NCI-H1436 (cell line): Measurements from ENCODE around the gene COQ3.
"Not testable (repeated sequence)": the region's sequence is repeated elsewhere in the genome, so short reads cannot be mapped to it uniquely, and the experiment has no call there.

Experiments
- DNase-seq: peaks from one replicate; lab custom pipeline; 2025; lab: John Stamatoyannopoulos, UW

The COQ3 gene

DNA sequence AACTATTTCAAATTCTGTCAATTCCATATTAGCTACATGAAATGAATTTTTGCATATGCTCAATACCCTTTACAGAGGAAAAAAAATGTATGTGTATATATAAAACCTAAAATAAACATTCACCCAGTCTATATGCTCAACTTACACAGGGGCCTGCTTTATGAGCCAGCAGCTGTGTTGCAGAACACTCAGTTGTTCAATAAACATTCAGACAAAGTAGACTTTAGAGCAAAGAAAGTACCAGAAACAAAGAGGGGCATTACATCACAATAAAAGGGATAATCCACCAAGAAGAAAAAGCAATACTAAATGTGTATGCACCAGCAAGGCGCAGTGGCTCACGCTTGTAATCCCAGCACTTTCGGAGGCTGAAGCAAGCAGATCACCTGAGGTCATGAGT lies 9.5 kb downstream of the COQ3 start:
- DNase-seq: no peak

DNA sequence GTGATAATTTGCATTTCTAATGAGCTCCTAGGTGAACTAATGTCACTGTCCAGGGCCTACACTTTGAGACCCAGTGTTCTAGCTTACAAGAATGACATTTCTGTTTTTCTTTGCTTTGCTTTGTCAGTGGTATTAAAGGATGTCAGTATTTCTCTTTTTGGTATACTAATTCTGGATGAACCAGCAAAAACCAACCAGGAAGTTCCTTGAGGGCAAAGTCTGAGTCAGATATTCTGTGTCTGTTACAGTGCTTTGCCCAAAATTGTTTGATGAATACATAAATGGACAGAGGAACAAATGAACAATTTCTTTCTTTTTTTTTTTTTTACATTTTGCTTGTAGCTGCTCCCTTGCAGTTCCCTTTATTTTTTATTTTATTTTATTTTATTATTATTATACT lies 15.4 kb downstream of the COQ3 start:
- DNase-seq: no peak

DNA sequence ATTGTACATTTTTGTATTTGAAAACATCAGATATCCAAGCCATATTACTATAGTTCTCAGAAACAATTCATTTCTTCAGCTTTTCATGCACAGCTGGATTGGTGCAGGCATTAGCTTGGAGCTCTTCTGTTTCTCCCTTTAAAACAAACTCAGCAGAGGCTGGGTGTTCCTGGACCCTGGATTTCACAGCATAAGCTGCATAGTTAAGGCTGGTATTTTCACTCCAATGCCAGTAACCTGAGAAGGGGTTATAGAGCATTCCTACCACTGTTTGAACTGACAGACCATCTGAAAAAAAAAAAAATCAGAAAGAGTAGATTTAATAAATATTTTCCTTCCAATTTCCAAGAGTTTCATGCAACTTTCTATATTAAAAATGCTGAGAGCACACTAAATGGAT lies 24.5 kb downstream of the COQ3 start:
- DNase-seq: no peak

DNA sequence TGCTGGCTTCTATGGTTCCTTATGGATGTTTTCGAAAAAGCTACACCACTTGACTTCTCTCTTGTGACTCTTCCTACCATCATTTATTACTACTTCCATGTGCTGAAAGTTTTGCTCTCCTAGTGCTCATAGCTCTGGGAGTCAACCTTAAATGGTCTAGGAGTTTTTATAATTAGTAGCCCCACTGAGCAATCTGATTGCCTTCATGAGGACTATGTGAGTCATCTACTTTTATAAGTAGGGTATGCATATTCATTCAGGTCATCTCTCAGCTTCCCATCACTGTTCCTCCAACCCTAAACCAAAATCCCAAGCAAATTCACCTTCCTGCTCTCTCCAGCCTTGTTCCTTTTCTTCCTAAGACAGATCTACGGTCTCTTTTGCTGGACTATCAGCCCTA lies 27.1 kb downstream of the COQ3 start:
- DNase-seq: no peak

DNA sequence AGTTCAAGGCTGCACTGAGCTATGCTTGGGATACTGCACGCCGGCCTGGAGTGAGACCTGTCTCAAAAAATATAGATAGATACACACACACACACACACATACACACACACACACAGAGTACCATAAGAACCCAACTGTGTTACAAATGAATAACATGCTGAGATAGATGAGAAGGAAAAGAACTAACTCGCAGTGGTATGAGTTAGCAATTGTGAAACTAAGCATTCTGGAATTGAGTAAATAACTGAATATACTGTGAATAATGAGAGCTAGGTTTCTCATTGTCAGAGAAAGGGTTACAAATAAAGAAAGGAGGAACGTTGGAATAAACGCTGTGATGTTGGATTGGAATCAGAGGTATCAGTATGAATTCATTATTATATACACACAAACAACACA lies 30.0 kb downstream of the COQ3 start:
- DNase-seq: no peak

DNA sequence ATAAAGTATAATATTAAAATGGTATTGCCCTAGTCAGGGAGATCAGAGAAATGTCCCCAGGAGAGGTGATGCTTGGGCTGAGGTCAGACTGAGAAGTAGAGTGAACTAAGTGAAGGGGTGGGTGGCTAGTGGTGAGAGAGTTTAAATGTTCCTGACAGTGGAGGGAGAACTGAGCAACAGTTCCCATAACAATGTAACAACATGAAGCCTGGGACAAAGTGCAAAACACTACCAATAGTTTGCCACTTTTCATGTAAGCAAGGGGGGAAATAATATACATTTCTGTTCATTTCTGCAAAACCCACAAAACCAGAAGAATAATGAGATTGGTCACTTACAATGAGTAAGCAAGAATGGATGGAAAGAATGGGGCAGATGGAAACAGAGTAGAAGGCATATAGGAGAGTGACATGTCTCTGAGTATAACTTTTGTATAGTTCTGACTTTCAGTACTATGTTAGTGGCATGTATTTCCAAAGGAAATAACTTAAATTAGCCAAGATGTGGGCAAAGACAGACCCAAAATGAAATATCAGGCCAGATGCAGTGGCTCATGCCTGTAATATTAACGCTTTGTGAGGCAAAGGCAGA lies 31.2 kb downstream of the COQ3 start:
- no peak for DNase-seq

DNA sequence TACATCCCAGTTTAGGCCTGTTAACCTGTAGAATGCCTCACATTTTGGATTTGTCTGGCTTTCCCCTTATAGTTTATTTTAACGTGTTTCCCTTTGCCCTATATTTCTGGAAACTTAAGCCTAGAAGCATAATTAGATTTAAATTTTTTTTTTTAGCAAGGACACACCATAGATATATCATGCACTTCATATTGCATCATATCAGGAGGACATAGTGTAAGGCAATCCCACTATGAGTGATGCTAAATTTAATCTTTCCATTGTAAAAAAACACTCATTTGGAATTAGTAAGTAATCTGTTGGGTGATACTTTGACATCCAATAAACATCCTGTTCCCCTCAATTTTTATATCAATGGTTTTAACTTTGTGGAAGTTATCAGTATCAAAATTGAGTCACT lies 34.2 kb downstream of the COQ3 start:
- no peak for DNase-seq

DNA sequence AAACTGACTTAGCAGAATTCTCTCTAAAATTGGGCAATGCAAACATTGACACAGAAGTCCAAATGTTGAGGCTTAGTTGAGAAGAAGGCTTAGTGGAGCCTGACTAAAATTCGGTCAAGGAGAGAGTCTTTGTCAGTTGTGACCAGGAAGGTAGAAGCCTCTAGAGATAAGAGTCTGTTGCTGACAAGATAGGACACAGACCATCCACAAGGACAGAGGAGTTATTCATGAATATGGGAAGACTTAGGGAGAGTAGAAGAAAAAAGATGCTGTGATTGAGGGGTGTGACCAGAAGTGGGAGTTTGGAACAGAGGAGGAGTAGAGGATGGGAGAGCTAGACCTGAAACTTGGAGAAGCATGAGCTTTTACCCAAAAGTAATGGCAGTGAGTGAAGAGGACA lies 37.4 kb downstream of the COQ3 start:
- no peak for DNase-seq

DNA sequence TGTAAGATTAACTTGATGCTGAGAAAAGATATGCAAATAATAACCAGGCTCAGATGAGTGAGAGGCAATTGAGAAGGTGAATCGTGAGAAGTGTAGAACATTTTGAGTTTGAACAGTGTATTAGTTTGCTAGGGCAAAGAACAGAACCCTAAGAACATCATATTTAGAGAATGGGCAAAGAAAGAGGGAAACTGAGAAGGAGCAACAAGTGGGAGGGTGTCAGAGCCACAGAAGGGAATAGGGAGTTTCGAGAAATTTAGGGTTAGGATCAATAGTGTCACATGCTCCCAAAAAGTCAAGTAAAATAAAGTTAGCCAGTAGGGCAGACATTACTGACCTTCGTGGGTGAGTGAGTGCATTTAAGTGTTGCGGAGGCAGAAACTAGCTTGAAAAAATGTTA lies 39.0 kb downstream of the COQ3 start:
- no peak for DNase-seq

DNA sequence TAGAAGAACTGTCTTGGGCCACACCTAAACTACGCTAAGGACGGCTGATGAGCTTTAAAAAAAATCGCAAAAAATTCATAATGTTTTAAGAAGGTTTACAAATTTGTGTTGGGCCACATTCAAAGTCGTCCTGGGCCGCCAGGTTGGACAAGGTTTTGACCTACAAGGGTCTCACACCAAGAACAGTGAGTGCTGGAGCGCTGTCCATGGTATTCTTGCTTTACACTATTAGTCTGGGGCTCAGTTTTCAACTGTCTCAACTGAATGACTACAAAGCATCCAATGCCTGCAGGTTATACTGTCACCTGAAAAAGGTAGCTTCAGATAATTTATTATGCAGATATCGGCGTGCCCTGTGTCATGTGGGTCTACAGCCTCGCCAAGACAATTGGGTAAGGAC lies 40.9 kb downstream of the COQ3 start:
- no peak for DNase-seq

DNA sequence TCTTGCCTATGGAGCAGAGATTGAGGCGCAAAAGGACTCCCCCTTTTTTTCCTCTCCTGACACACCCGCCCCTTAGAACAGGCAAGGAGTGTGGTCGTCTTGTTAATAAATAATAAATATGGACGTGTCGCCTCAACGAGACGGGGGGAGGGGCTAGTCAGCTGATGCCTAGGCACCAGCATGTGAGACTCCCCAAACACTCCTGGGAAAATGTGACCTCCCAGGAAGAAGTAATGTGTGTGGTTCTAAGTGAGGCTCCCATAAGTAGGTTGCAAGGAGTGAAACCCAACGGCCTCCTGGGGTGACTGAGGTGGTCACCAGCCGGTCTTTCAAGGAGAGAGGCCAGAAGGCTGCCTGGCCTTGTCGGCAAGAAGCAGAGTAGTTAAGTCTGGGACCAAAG lies 43.4 kb downstream of the COQ3 start:
- DNase-seq: no peak

DNA sequence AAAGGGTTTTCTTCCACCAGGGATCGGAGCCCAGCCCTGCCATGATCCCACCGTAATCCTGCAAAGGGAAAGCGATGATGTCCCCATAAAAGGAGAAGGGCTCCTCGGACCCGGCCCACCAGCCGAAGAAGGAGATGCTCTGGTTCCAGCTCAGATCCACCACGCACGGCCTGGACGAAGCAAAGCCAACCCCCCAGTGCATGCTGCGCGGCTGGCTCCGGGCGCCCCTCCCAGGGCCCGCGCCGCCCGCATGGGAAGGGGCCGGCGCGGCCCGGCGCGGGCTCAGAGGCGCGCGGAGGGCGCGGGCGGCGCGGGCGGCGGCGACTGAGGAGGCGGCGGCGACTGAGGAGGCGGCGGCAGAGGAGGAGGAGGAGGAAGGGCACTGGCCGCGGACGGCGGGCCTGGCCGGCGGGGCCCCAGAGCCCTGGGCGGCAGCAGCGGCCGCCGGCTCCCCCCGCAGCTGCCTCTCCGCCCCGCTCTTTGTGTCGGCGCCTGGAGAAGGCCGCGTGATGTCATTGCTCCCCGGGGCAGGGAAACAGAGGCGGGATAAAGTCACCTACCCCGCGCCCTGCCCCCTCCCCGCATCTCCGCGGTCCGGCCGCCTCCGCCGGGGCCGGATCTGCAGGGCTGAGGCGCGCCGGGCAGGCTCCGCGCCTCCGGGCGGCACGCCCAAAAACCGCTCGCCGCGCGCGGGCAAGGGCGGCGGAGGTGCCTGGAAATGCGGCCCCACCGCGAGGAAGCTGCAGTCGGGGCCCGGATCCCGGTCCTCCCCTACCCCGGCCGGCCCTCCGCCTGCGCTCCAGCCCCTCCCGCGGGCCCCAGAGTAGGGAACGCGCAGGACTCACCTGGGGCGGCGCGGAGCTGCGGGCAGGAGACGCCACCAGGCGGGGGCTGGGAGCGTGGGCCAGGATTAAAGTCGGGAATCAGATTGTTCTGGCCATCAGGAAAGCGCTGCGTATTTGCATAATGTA lies 44.5 kb downstream of the COQ3 start, which contains the start of gene FAXC:
TSS of gene FAXC (minus strand) at position 504 of the 971 bp plus-strand sequence. CDS start at position 202, 302 bp downstream.
- peak; percentile 66 for DNase-seq

DNA sequence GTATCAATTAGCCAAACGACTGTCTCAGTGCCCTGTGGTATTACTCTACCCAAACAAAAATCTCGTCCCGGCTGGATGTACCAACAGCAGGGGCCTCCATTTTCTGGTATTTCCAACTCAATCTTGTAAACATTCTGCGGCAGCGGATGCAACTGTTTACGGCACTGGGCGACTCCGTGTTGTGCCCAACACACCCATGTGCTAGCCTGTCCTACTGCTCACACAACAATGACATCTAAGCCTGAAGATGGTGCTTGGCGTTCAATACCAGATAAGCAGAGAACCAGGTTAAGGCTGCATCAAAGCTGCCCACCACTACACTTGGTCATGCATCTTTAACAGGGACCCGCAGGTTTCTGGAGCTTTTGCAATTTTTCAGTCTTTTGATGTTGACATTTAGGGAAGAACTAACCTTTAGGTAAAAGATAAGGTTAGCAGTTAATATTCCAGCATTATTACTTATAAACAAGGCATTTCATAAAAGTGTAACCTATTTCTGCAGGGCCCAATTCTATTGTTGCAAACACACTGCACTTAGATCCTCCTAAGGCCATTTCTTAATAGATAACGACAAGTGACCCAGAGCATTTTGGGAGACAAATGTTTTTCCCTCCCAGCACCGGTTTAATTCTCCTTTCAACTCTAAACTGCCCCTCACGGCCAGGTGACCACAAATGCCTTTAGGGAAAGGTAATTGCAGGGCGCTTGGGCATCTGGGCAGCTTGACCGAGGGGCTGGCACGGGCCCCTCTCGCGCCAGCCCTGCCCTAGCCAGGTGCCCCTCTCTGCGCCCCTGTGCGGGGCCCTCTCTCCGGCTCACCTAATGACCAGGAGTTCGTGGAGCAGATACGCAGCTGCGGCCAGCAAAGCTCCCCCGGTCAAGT lies 45.5 kb downstream of the COQ3 start:
- DNase-seq: no peak

DNA sequence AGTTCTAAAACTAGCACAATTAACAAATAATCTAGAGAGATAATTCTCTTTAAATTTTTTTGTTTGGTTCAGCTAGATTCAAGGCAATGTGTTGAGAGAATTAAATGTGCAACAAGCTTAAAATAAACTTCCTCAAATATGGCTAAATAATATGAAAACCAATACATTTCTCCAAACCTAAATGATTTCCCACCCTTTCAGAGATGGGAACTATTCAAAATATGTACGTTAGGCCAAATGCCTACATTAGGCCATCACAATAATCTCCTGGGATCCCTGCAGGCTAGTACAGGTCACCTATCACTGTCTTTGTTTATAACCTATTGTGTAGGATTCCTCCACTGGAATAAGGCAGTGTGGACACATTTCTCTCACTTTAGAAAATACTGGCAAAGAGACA lies 46.2 kb downstream of the COQ3 start:
- no peak for DNase-seq

DNA sequence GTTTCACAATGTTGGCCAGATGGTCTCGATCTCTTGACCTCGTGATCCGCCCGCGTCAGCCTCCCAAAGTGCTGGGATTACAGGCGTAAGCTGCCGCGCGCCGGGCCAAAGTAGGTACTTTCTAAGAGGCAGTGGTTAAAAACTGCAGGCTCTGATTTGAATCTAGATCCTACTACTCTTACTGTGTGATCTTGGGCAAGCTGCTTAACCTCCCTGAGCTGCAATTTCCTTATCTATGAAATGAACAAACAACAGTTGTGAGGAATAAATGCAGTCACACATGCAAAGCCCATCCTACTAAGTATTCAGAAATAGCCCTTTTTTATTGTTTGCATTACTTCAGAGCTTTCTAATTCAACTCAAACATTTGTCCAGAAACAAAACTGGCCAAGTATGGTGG lies 47.4 kb downstream of the COQ3 start:
- DNase-seq: no peak

DNA sequence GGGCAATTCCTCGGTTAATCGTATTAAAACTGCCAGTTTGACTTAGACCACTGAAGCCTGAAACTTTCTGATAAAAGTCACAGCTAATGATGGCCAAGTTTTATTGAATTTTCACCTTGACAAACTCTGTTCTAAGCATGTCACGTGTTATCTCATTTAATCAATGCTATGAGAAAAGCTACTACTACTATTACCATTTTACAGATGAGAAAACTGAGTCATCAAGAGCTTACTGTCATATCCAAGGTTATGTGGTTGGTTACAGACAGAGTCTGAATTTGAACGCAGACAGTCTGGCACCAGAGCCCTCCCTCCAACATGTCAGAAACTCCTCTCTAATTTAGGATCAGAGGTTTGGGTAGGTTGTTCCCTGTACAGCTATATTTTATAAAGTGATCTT lies 48.8 kb downstream of the COQ3 start:
- DNase-seq: no peak

DNA sequence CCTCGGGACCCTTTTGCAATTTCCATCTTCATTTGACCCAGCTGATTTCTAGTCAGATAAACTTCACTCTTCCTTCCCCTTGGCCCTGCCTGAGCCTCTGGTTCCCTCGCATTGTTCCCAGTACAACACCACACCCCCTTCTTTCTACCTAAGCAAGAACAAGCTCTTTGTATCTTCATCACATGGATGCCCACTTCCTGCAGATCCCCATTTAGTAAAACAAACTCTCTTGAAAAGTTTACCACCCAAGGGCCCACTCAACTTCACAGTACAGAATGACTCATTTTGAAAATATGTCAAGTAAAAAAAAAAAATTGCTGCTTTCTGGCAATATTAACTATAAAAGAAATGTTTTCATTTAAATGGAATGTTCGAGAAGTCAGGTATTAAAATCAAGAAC lies 49.7 kb downstream of the COQ3 start:
- no peak for DNase-seq

DNA sequence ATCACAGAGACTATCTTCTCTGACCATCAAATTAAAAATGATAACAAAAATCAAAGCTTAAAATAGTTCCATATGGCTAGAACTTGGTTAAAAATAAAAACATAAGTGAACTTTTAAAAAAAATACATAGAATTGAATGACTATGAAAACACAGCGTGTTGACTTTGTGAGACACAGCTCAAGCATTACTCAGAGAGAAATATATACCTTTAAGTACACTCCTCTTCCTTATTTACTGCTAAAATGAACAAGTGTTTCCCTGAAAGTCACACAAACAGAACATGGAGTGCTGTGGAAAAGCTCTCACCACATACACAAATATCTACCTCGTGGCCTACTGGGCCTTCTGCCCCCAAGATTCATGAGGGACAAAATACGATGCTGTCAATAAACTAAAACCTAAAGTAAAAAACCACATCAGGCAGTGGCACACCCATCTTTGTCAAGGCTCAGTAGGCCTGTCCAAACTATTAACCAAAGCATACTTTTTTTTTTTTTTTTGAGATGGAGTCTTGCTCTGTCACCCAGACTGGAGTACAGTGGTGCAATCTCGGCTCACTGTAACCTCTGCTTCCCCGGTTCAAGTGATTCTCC lies 52.0 kb downstream of the COQ3 start:
- DNase-seq: no peak

DNA sequence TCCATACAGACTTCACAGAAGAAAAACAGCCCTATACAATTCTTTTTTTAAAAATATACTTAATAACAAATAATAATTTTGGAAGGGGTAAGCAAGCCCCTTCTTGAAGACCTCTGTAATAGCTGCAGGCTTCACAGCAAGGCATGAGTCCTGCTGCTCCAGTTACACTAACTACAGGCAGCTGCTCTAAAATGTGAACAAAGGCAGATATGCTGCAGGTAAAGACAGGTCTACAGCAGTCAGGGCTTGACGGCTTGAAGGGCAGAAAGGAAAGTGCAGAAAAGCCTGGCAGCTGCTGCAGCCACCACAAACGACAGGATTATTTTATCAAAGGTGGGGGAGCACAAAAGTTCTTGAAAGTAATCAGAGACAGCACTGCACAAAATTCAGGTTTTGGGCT lies 55.8 kb downstream of the COQ3 start:
- DNase-seq: no peak

DNA sequence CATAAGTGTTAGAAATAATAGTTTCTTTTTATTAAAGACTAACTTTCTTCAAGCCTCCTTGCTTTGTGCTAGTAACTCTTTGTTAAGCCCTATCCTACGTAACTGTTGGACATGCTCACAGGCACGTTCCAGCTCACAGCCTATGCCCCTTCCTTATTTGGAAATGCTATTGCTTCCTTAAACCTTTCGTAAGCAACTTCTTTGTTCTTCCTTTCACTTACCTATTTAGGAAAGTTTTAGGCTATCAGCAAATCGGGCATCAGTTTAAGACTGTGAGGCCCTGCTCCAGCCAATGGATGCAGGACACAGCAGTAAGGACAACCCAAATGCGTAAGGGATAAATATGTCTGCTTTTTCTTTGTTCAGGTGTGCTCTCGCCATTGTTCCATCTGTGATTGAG lies 58.7 kb downstream of the COQ3 start:
- not testable (repeated sequence) for DNase-seq

DNA sequence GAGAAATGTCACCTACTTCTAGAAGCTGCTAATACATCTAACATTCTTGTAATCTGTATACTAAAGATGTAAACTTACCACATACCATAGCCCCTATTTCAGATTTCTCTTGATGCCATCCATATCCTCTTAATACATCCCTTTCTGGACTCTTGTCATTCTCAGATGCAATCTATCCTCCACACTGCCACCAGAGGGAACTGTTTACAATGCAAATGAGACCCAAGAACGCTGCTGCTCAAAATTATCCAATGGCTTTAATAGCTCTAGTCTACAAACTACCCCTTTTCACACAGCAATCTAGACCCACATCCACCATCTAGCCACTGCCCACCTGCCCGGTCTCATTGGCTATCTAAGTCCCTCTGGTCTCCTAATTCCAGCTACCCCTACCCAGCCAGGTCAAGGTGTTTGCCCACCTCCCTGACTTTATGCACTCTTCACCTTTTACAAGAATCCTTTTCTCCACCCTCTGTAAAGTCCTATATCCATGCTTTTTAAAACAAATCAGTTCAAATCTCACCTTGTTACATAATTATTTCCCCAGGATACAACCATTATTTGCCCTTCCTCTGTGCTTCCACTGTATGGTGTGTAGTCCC lies 59.4 kb downstream of the COQ3 start:
- peak; percentile 44 for DNase-seq

DNA sequence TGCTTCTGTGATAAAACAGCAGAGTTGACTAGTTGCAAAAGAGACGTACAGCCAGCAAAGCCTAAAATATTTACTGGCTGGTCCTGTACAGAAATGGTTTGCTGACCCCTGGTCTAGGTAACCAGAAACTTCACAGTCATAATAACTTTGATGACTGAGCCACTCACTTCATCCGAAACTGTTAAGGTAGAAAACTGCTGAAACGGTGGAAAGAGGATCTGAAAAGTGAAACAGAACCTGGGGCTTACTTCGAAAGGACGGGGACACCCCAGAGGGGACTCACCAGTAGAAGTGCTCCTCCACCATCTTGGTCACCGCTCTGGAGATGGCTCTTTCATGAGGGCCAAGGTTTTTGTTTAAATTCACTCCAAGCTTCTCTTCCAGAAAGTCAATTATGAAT lies 60.9 kb downstream of the COQ3 start:
- no peak for DNase-seq
